Mesenchymal stem cell (in vitro differentiated cells and primary cell): ENCODE data around the gene NPHP1.
"Not testable (repeated sequence)": the region's sequence is repeated elsewhere in the genome, so short reads cannot be mapped to it uniquely, and the experiment has no call there.

Experiments used
- DNase-seq: peaks from one replicate; pipeline ENCODE4 v3.0.0-alpha.2; 2013
- H2AFZ ChIP-seq: one replicate; pipeline ENCODE4 v1.6.1; 2013; ENCODE audit warnings: low read depth, mild to moderate bottlenecking, control low read depth, inconsistent platforms, low read length, moderate library complexity
- H2AK5ac ChIP-seq: 2 replicates; pipeline ENCODE4 v1.6.1; 2013; ENCODE audit warnings: low read length, moderate library complexity, mild to moderate bottlenecking, inconsistent platforms; ENCODE audit not compliant: severe bottlenecking
- H2BK120ac ChIP-seq: one replicate; pipeline ENCODE4 v1.6.1; 2013; ENCODE audit warnings: low read depth, mild to moderate bottlenecking, inconsistent platforms, low read length, moderate library complexity
- H2BK12ac ChIP-seq, 2 experiments: one replicate each; pipeline ENCODE4 v1.6.1; 2013; ENCODE audit warnings: inconsistent platforms in 2 of 2, low read length in 2 of 2, mild to moderate bottlenecking in 2 of 2, moderate library complexity in 2 of 2, control low read depth in 1 of 2
- H2BK15ac ChIP-seq: one replicate; pipeline ENCODE4 v1.6.1; 2013; ENCODE audit warnings: mild to moderate bottlenecking, low read depth, inconsistent platforms; ENCODE audit not compliant: poor library complexity, severe bottlenecking
- H2BK5ac ChIP-seq: 2 replicates; pipeline ENCODE4 v1.6.1; 2013; ENCODE audit warnings: low read depth, mild to moderate bottlenecking, low read length, control low read depth, inconsistent platforms; ENCODE audit not compliant: poor library complexity, severe bottlenecking
- H3K14ac ChIP-seq, 2 experiments: one replicate each; pipeline ENCODE4 v1.6.1; 2013; ENCODE audit warnings: inconsistent platforms in 2 of 2, low read length in 2 of 2, control low read depth in 1 of 2, mild to moderate bottlenecking in 1 of 2, moderate library complexity in 1 of 2
- H3K18ac ChIP-seq, 2 experiments: one replicate each; pipeline ENCODE4 v1.6.1; 2013; ENCODE audit warnings: inconsistent platforms in 2 of 2, low read length in 2 of 2, control low read depth in 1 of 2, low read depth in 1 of 2, mild to moderate bottlenecking in 1 of 2
- H3K23ac ChIP-seq, 2 experiments: one replicate each; pipeline ENCODE4 v1.6.1; 2013; ENCODE audit warnings: inconsistent platforms in 2 of 2, low read length in 2 of 2, mild to moderate bottlenecking in 2 of 2, moderate library complexity in 2 of 2, control low read depth in 1 of 2
- H3K27ac ChIP-seq: 2 replicates; pipeline ENCODE4 v1.5.1; 2013; ENCODE audit warnings: mild to moderate bottlenecking, moderate library complexity, low read length, control low read depth, inconsistent platforms; ENCODE audit not compliant: poor library complexity, severe bottlenecking
- H3K27me3 ChIP-seq, 2 experiments: 2 replicates each; pipeline versions ENCODE4 v1.6.1 to v1.7.0; 2013; ENCODE audit warnings: low read length in 2 of 2, mild to moderate bottlenecking in 2 of 2, moderate library complexity in 2 of 2, control low read depth in 1 of 2, inconsistent platforms in 1 of 2; ENCODE audit not compliant: control insufficient read depth in 1 of 2, insufficient read depth in 1 of 2
- H3K36me3 ChIP-seq, 2 experiments: 2 replicates each; pipeline versions ENCODE4 v1.6.1 to v1.7.0; 2013; ENCODE audit warnings: low read length in 2 of 2, control low read depth in 1 of 2, inconsistent platforms in 1 of 2, low read depth in 1 of 2, mild to moderate bottlenecking in 1 of 2; ENCODE audit not compliant: insufficient read depth in 2 of 2, control insufficient read depth in 1 of 2
- H3K4ac ChIP-seq, 2 experiments: one replicate each; pipeline ENCODE4 v1.6.1; 2013; ENCODE audit warnings: inconsistent platforms in 2 of 2, low read length in 2 of 2, mild to moderate bottlenecking in 2 of 2, moderate library complexity in 2 of 2, control low read depth in 1 of 2, low read depth in 1 of 2
- H3K4me1 ChIP-seq: 2 replicates; pipeline ENCODE4 v1.6.1; 2013; ENCODE audit warnings: low read depth, low read length, control low read depth; ENCODE audit not compliant: control insufficient read depth, insufficient read depth
- H3K4me2 ChIP-seq: 2 replicates; pipeline ENCODE4 v1.6.1; 2013; ENCODE audit warnings: low read length, mild to moderate bottlenecking, inconsistent platforms; ENCODE audit not compliant: poor library complexity, severe bottlenecking
- H3K4me3 ChIP-seq, 2 experiments: 2 replicates each; pipeline versions ENCODE4 v1.5.1 to v1.7.0; 2013; ENCODE audit warnings: low read length in 2 of 2, mild to moderate bottlenecking in 2 of 2, control low read depth in 1 of 2, low read depth in 1 of 2; ENCODE audit not compliant: insufficient read depth in 1 of 2
- H3K79me1 ChIP-seq: replicated peaks from 2 replicates; pipeline ENCODE4 v1.6.1; 2013; ENCODE audit warnings: mild to moderate bottlenecking, control low read depth, low read length, inconsistent platforms; ENCODE audit not compliant: poor library complexity, severe bottlenecking
- H3K9ac ChIP-seq: 2 replicates; pipeline ENCODE4 v1.7.0; 2013; ENCODE audit warnings: mild to moderate bottlenecking, low read length, moderate library complexity
- H3K9me3 ChIP-seq: 2 replicates; pipeline ENCODE4 v1.7.0; 2013; ENCODE audit warnings: mild to moderate bottlenecking, low read length; ENCODE audit not compliant: control insufficient read depth
- H4K8ac ChIP-seq: one replicate; pipeline ENCODE4 v1.6.1; 2013; ENCODE audit warnings: inconsistent platforms, mild to moderate bottlenecking, low read length, moderate library complexity
- H4K91ac ChIP-seq: one replicate; pipeline ENCODE4 v1.6.1; 2013; ENCODE audit warnings: mild to moderate bottlenecking, low read length, inconsistent platforms
- WGBS: methylation state at CpG from one replicate; pipeline ENCODE4 v1.1.7; 2013; ENCODE audit warnings: mixed read lengths; 5-methylcytosine and 5-hydroxymethylcytosine counted together

Gene NPHP1

GRCh38 chr2:110097506-110098220 is 107.2 kb downstream of the NPHP1 start:
- H3K23ac ChIP-seq = no peak overlapping the region
- H4K91ac ChIP-seq = no peak overlapping the region
- no peak overlapping the region for H2AFZ ChIP-seq
- H3K4ac ChIP-seq = no peak overlapping the region
- no peak overlapping the region for H3K27ac ChIP-seq
- H4K8ac ChIP-seq = no peak overlapping the region
- no peaks in the 10 kb centered on the region for H3K9me3 ChIP-seq
- WGBS = 92% methylated on average over 14 of the region's 14 CpGs
- H3K14ac ChIP-seq = no peak overlapping the region
- no peak overlapping the region for H2AK5ac ChIP-seq
- H3K18ac ChIP-seq = no peak overlapping the region
- no peaks in the 10 kb centered on the region for H3K36me3 ChIP-seq
- no peak for DNase-seq
- peak overlapping the region in 1 of 2 experiments; percentile 13 for H2BK12ac ChIP-seq
- H3K4me2 ChIP-seq = no peak overlapping the region
- H3K9ac ChIP-seq = no peak overlapping the region
- H2BK5ac ChIP-seq = no peak overlapping the region
- no peaks in the 10 kb centered on the region for H3K79me1 ChIP-seq
- H2BK120ac ChIP-seq = no peak overlapping the region
- no peak overlapping the region for H3K4me3 ChIP-seq
- H2BK15ac ChIP-seq = no peak overlapping the region
- no peaks in the 10 kb centered on the region for H3K27me3 ChIP-seq
- H3K4me1 ChIP-seq = peaks cover 20% of the 10 kb centered on the region

- Histone ChIP-seq H4K91ac (no peak overlapping the region), H3K27ac (no peak overlapping the region), H3K79me1 (no peaks in the 10 kb centered on the region), H3K4me1 (peaks cover 10% of the 10 kb centered on the region), H3K14ac (no peak overlapping the region), H3K4me2 (no peak overlapping the region), H3K9me3 (no peaks in the 10 kb centered on the region), H4K8ac (peak overlapping the region; percentile 14), H2BK12ac (no peak overlapping the region), H3K27me3 (no peaks in the 10 kb centered on the region), H2AFZ (no peak overlapping the region), H3K9ac (no peak overlapping the region), H3K18ac (no peak overlapping the region), H3K4me3 (no peak overlapping the region), H2BK120ac (no peak overlapping the region), H2BK15ac (no peak overlapping the region), H3K36me3 (no peaks in the 10 kb centered on the region), H2BK5ac (no peak overlapping the region), H3K4ac (no peak overlapping the region), H3K23ac (no peak overlapping the region), H2AK5ac (no peak overlapping the region)
- DNase-seq = no peak
- 94% methylated on average over 7 of the region's 8 CpGs for WGBS
Observed at GRCh38 chr2:110095994-110096633, 108.7 kb downstream of the NPHP1 start.

- H2AK5ac ChIP-seq, H3K9ac ChIP-seq, H3K18ac ChIP-seq, H3K79me1 ChIP-seq, H3K9me3 ChIP-seq, H3K4me3 ChIP-seq, H3K4me1 ChIP-seq, H2BK12ac ChIP-seq, H3K27ac ChIP-seq, H2BK5ac ChIP-seq, DNase-seq, H4K91ac ChIP-seq, H2BK120ac ChIP-seq, H3K4me2 ChIP-seq, H3K23ac ChIP-seq, H2AFZ ChIP-seq, H3K14ac ChIP-seq, H4K8ac ChIP-seq, H2BK15ac ChIP-seq, H3K36me3 ChIP-seq, H3K27me3 ChIP-seq, H3K4ac ChIP-seq: not testable (repeated sequence)
- 83% methylated on average over 3 of the region's 6 CpGs for WGBS
Observed at GRCh38 chr2:110094884-110095534, 109.8 kb downstream of the NPHP1 start.

- not testable (repeated sequence) for H4K91ac ChIP-seq, H3K4me3 ChIP-seq, H3K4ac ChIP-seq, H2AFZ ChIP-seq, H3K9me3 ChIP-seq, DNase-seq, H2BK120ac ChIP-seq, H3K27me3 ChIP-seq, H3K14ac ChIP-seq, H3K4me1 ChIP-seq, H3K23ac ChIP-seq, H3K4me2 ChIP-seq, H2BK15ac ChIP-seq, H2BK5ac ChIP-seq, H2BK12ac ChIP-seq, H3K18ac ChIP-seq, H3K27ac ChIP-seq, H2AK5ac ChIP-seq, H3K36me3 ChIP-seq, H3K9ac ChIP-seq, H4K8ac ChIP-seq, H3K79me1 ChIP-seq
- no CpG with 5 or more reads among the region's 6 CpGs for WGBS
Observed at GRCh38 chr2:110093924-110094323, 110.9 kb downstream of the NPHP1 start.
